TTC549 (cell line): ENCODE measurements around the gene CD79A.

Experiments used
- FAIRE-seq: peaks from 2 replicates; lab custom pipeline; 2012; peaks lifted over from hg19 to GRCh38; lab: Jason Lieb, UNC

Gene CD79A

DNA sequence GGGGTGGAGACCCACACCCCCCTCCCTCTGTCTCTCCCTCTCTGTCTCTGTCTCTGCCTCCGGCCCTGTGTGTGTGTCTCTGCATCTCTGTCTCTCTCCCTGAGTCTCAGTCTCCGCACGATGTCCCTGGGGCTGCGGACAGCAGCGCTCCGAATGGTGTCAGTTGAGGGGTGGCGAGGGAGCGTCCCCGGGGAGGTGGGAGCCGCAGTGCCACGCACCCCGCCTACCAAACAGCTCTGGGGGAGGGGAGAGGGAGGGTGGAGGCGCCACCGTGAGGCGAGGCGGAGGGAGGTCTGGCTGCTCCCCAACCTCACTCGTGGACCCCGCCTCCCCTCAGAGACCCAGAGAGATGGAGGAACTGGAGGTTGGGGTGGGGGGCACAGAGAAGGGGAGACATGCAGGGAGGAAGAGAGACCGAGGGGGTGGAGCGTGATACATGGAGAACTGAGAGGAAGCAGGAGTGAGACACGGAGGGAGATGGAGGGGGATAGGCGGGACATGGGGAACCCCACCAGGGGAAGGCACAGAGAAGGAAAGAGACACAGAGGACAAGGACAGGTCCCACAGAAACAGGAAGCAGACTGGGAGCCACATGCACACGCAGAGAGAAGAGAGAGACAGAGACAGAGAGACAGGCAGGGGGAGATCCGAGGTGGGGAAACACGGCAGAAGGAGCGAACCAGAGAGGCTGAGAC lies 44.0 kb downstream of the CD79A start:
- FAIRE-seq = no peak

DNA sequence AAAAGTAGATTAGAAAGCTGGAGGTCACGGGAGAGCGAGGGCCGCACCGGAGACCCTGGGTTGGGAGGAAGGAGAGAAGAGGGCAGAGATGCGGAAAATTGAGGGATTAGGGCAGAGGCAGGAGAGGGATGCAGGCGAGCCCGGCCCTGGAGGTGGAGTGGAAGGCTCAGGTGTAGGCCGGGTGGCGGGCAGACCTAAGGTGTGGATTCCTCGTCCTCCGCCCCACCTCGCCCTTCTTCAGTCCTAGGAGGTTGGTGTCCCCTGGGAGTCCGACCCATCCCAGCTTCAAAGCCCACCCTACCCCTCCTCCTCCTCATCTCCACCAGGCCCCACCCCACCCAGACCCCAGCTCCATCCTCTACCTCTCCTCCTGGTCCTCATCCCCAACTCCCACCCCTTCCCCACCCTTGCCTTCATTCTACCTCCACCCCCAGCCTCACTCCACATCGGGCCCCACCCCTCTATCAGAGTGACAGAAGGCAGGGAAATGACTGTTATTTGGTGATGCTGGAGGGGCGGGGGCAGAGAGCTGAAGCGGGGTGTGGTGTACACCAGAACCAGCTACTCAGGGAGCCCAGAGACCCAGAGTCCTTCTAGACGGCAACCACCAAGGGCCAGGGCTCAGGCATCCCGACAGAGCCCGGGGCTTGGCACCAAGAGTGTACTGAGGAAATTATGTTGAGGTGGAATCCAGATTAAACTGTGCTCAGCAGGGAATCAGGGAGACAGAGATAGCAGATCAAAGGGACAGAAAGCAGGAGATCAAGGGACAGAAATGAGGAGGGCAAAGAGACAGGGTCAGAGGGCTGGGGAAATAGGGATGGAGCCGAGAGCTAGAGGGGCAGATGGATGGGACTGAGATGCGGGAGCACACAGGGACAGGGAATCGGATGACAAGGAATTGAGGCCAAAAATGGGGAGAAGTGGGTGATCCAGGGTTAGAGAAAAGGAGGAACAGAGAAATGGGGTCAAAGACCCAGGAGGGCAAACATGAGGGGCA lies 44.8 kb downstream of the CD79A start:
- FAIRE-seq = no peak

DNA sequence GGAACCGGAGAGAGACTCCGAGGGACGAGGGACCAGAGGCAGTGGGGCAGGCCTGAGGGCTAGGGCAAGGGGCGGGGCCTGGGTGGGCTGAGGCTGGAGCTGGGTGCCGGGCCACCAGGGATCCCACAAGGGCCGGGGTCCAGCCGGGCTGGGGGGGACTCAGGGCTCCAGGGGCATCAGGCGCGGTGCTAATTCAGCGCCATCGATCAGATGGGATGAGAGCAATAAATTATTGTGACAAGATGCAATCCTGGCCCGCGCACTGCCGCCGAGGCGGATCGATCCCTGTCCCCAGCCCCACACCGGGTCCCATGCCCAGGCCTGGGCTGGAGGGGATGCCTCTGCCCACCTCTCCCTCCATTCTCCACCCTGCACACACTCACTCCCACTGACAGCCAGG lies 45.5 kb downstream of the CD79A start:
- FAIRE-seq = no peak

DNA sequence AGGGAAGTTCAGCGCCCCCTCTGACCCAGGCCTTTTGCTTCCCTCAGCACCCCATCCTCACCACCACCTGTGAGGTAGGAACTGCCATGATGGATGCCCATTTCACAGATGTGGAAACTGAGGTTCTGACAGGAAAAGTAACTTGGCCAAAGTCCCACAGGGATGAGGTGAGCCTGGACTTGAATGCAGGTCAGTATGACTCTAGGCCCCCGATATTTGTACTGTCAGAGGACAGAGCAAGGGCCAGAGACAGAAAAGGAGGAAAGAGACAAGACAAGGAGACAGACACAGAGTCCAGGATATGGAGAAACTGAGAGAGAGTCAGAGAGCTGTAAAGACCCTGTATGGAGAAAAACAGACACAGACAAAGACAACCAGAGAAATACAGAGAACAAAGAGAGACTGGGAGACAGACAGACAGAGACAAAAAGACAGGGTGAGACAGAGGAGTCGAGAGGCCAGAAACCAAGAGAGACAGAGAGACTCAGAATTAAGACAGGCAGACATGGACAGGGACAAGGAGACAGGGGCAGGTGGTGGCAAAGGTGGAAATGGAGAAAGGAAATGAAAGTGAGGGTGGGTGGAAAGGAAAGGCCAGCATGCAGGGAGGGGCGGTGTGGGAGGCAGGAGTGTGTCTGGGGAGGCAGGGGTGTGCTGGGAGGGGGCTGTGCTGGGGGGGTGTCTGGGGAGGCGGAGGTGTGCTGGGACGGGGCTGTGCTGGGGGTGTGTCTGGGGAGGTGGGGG lies 46.1 kb downstream of the CD79A start:
- FAIRE-seq = no peak

DNA sequence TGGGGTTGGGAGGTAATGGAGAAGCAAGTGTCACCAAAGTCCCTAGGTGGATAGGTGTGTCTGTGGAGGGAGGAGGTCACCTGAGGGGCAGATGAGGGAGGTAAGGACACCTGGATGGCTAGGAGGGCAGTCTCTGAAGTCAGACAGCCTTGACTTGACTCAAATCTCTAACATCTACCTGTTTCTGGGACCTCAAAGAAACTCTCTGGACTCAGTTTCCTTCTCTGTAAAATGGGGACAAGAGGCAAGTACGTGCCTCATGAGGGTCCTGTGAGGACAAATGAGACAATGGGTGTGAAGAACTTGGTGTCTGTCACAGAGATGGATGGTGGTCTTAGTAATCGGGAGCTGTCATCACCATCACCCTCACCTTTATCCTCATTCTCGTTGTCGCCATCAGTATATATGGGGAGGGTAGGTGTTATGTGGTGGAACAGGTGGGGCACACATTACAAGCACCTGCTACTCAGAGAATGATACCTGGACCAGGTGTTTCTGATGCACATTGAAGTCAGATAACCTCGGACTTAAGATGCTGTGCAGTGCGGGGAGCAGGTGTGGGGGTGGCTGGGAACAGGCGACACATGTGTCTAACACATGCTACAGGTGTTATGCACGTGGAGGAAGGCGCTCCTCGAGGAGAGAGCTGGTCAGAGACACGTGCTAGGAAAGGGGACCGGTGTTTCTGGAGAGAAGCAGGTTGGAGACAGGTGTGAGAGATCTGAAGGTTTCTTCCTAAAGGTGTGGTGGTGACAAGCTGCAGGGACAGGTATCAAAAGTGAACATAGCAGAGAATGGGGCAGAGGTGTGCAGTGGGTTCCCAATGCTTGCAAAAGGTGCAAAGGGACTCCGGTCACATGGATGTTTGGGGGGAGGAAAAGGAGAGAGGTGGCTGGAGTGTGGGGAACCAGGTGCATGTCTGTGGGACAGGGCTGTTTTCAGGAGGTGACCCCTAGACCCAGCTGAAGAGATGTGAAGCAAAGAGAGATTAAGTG lies 47.4 kb downstream of the CD79A start:
- no peak for FAIRE-seq

DNA sequence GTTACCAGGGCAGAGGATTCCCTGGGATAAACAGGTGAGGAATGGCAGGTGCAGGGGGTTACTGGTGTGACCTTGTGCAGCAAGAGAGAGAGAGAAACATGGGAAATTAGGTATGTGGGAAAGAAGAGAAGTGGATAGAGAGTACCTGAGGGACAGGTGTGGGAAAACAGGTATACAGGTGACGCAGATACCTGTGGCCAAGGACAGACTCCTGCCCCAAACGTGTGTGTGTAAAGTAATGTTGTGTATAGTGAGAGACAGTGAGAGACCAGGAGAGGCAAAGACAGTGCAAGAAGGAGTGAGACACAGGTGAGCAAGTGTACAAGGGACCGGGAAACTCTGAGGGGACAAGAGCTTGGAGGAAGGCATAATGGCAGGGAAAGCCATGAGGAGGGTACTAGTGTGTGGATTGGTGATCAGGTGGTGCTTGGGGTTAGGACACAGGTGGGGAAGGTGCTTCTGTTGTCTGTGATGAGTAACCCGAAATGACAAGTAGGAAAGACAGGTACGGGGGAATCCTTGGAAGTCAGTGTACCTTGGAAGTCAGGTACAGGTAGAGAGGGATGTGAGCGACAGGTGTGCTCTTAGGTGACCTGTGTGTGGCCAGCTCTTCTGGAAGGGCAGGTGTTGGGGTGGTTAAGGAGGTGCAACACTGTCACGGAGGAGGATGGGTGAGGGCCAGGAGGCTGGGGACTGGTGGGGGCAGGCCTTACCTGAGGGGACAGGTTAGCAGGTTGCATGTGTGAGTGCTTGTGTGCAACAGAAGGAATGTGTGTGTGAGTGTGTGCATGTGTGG lies 48.3 kb downstream of the CD79A start:
- FAIRE-seq = no peak

DNA sequence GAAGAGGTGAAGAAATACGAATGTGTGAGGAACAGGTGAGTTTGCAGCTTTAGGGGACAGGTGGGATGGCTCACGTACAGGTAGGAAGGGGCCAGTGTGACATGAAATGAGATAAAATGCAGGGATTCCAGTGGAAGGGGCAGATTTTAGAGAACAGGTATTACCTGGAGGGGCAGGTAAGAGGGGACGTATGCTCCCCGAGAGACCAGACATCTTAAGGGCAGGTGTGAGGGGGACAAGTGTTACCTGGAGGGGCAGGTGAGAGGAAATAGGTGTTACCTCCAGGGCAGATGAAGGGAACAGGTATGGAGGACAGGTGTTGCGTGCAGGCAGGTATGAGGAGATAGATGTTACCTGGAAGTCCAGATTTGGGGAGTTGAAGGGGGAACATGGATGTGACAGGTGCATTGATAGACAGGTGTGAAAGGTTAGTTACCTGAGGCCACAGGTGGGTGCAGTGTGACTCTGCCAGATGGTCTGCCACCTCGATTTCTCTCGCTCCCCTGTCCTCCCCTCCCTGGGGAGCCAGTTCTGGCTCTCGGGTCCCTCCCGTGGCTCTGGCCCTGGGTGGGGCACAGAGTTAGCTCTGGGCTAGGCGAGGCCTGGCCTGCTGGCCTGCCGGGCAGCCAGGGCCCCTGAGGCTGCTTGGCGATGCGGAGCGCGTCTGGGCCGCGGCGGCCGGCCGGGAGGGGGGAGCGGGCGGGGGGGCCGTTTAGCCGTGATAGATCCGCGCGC lies 49.1 kb downstream of the CD79A start:
- no peak for FAIRE-seq

DNA sequence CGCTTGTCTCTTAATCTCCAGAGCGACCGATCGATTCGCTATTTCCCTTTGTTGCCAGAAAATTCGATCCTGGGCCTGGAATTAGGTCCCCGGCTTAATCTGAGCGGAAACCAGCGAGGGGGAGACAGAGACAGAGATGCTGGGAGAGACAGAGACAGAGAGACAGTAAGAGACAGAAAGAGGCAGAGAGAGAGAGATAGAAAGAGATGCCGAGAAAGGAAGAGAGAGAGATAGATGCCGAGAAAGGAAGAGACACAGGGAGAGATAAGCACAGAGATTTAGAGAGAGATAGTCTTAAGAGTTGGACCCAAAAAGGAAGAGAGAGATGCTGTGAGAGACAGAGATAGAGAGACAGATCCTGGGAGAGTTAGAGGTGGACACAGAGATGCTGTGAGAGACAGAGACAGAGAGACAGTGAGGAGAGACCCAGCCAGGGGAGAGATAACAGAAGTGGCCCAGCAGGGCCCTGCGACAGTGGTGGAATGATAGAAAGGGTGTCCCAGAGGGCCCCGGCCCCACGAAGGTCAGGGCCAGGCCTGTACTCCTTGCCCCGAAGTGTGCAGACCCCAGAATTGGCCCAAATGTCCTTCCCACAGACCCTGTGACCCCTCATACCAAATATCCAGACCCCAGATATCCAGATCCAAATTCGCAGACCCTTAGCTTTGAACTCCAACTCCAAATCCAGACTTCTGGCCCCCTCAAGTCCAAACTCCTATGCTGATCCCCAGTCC lies 49.9 kb downstream of the CD79A start:
- no peak for FAIRE-seq

DNA sequence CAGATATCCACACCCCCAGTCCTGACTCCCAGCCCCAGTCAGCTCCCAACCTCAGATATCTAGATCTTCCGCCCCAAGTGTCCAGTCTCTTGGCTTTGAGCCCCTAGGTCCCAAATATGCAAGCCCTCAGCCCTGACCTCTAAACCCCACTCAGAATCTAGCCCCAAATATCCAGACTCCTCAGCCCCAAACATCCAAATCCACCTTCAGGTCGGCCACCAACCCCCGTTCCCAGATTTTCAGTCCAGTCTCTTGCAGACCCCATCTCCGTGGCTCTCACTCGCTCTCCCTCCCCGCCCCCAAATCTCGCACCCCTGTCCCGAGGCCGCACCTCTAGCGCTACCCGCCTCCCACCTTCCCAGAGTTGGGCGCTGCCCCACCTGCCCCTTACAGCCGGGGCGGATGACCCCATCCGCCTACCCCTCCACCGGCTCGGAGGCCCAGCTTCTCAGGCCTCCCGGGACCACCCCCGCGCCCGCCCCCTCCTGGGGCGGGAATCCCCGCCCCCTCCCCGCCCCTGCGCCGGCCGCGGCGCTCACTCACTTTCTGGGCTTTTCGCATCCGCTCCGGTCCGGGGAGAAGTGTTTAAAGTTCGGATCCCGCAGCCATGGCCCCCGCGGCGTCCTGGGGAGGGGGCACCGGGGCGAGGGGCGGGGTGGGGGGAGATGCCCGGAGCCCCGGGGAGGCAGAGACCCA lies 50.6 kb downstream of the CD79A start:
- FAIRE-seq = no peak

DNA sequence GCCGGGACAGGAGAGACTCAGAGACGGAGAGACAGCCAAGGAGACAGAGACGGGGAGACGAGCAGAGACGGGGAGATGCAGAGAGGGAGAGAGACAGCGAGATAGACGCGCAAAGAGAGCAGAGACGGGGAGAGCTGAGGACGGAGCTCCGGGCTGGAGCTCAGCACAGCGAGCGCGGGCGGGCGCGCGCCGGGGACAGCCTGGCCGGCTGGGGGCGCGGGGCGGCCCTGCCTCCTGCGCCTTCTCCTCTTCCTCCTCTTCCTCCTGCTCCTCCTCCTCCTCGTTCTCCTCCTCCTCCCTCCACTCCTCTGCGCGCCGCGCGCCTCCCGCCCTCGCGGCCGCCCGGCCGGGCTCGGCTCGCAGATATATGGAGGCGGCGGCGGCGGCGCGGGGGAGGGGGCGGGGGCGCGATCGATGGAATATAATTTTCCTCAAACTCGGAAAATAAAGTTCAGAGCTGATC lies 51.2 kb downstream of the CD79A start, which contains the start of gene ERFL:
TSS of gene ERFL (minus strand) at position 229 of the 463 bp plus-strand sequence. CDS start 15,530 bp downstream, outside the sequence.
- FAIRE-seq = no peak

DNA sequence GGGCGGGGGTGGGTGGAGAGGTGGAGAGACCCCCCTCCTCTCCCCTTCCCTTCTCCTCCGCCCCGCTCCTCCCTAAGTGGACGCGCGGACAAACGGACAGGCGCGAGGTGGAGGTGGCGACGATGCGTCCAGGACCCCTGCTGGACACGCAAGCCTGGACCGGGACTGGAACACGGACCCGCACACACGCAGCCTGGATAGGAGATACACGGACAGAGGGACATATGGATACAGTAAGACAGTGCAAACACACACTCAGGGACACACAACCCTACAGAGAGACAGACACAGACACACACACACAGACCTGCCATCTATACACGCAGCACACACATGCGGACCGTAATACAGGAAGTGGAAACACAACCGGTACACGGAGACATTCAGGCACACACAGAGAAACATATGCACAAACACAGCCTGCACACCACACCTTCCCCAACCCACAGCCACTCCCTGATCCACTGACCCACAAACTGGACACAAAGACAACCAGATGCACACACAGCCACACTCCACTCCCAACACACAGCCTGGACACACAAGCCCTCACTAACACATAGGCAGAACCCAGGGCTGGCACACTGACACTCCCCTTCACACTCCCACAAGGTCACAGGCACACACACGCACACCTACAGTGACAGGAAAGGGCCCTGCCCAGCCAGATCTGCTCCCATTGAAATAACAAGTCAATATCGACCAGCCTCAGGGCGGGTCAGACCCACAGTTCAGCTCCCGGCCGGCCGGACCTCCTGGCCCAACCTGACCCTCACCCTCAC lies 51.9 kb downstream of the CD79A start:
- no peak for FAIRE-seq

DNA sequence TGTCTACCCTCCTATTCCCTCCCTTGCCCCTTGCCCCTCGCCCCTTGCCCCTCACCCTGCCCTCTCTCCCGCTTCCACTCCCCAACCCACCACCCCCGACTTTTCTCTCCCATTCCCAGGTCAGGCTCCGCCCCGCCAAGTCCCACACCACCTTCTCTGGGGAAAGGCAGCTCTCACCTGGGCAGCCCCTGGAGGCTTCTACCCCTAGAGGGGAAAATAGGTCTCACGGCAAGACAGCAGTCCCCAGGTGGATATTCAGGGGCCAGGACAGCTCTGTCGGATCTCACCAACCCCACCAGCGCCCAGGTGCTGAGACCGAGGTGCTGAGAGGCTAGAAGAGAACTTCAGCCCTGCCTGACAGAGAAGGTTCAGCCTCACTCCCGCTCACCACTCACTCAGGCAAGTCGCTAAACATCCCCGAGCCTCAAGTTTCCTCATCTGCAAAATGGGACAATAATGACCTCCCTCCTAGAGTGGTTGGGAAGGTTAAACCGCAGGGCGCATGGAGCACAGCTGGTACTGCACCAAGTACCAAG lies 52.5 kb downstream of the CD79A start:
- FAIRE-seq = no peak

DNA sequence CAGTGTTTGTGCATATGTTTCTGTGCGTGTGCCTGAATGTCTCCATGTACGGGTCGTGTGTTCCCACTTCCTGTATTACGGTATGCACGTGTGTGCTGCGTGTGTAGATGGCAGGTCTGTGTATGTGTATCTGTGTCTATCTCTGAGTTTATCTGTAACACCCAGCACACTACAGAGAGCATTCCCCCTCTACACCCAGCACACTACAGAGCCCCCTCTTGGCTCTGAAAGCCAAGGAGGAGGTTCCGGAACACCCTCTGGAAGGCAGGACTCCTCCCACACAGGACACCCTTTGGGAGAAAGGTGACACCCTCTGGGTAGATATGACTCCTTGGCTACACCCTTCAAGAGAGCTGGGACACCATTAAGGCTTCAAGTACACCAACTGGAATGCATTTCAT lies 53.2 kb downstream of the CD79A start:
- no peak for FAIRE-seq
